HG03139 (cell line): ENCODE data around the gene DMRTC1.
A peak's percentile ranks its signal among the peaks of the same experiment; 100 is the strongest.
"Not testable (repeated sequence)": the region's sequence is repeated elsewhere in the genome, so short reads cannot be mapped to it uniquely, and the experiment has no call there.

Experiments
- ATAC-seq: cut with Tn5 transposase; IDR thresholded peaks from one replicate; pipeline ENCODE4 v1.9.1; 2021; ENCODE audit not compliant: unreplicated experiment

DMRTC1 gene

GRCh38 chrX:72943819-72944169, at the start of gene DMRTC1:
TSS of gene DMRTC1 (minus strand) at chrX:72943837. CDS start at chrX:72875694, 68,143 bp downstream.
- ATAC-seq, result peak; percentile 78

GRCh38 chrX:72980894-72981469, 37.3 kb upstream of the DMRTC1 start:
- ATAC-seq, result not testable (repeated sequence)

- not testable (repeated sequence) for ATAC-seq
Measured at GRCh38 chrX:72974885-72975284, 31.2 kb upstream of the DMRTC1 start.

- not testable (repeated sequence) for ATAC-seq
Measured at GRCh38 chrX:72971859-72972258, 28.2 kb upstream of the DMRTC1 start.

- not testable (repeated sequence) for ATAC-seq
Measured at GRCh38 chrX:72959971-72960370, 16.3 kb upstream of the DMRTC1 start.

- not testable (repeated sequence) for ATAC-seq
Measured at GRCh38 chrX:72943035-72943818, 410 bp downstream of the DMRTC1 start.

GRCh38 chrX:72942272-72942671, 1.4 kb downstream of the DMRTC1 start:
- not testable (repeated sequence) for ATAC-seq

GRCh38 chrX:72937906-72938305, 5.7 kb downstream of the DMRTC1 start, which contains the start of gene FAM236A:
TSS of gene FAM236A (plus strand) at chrX:72938206. CDS start at chrX:72938263, 57 bp downstream.
- not testable (repeated sequence) for ATAC-seq

GRCh38 chrX:72936882-72937455, 6.7 kb downstream of the DMRTC1 start:
- not testable (repeated sequence) for ATAC-seq

GRCh38 chrX:72936455-72936854, 7.2 kb downstream of the DMRTC1 start:
- ATAC-seq, result not testable (repeated sequence)

GRCh38 chrX:72932283-72932682, 11.4 kb downstream of the DMRTC1 start:
- not testable (repeated sequence) for ATAC-seq

GRCh38 chrX:72916096-72916495, 27.5 kb downstream of the DMRTC1 start:
- ATAC-seq, result not testable (repeated sequence)

GRCh38 chrX:72912315-72912714, 31.3 kb downstream of the DMRTC1 start, which contains the start of gene FAM236C:
TSS of gene FAM236C (plus strand) at chrX:72912615. CDS start at chrX:72912715, 100 bp downstream.
- not testable (repeated sequence) for ATAC-seq

GRCh38 chrX:72889740-72890139, 53.9 kb downstream of the DMRTC1 start:
- not testable (repeated sequence) for ATAC-seq

- ATAC-seq, result not testable (repeated sequence)
Measured at GRCh38 chrX:72882898-72883297, 60.7 kb downstream of the DMRTC1 start.

- ATAC-seq, result not testable (repeated sequence)
Measured at GRCh38 chrX:72837532-72837931, 106.1 kb downstream of the DMRTC1 start.

GRCh38 chrX:72830701-72831100, 112.9 kb downstream of the DMRTC1 start:
- ATAC-seq, result not testable (repeated sequence)
